ENCODE data around the gene SULT1E1.

The SULT1E1 gene

GRCh38 chr4:69811166-69811565, 48.8 kb downstream of the SULT1E1 start:
- no peaks in the 10 kb centered on the region for H3K27me3 ChIP-seq
- no peaks in the 10 kb centered on the region for H3K36me3 ChIP-seq
- H3K4me3 ChIP-seq (ENCODE audit: low read depth, low read length) = no peak overlapping the region
- TF ChIP-seq CTCF (IDR thresholded peaks at IDR 0.05; ENCODE audit: low read depth, low read length) = no peak
- no peaks in the 10 kb centered on the region for H3K4me1 ChIP-seq
- no peaks in the 10 kb centered on the region for H3K9me3 ChIP-seq
- DNase-seq = no peak

DNA sequence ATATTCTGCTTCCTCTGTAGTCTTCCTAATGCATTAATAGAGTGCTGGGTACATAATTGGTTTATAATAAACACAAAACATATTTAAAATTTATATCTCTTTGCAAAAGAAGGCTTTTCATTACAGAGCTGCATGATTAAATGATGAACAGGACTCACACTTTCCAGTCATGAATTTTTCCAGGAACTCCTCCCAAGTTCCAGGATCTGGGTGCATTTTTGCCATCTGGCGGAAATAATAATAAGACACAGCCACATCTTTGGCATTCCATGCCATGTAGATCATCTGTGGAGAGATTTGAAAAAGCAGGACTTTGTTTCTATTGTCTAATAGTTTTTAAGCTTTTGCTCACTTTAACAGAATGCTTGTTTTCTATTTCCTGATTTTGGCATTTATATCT, 59.3 kb downstream of the SULT1E1 start:
- H3K4me1 ChIP-seq = no peaks in the 10 kb centered on the region
- H3K9me3 ChIP-seq = no peaks in the 10 kb centered on the region
- DNase-seq = no peak
- H3K4me3 ChIP-seq (ENCODE audit: low read depth, low read length) = no peak overlapping the region
- H3K27me3 ChIP-seq = no peaks in the 10 kb centered on the region
- no peak for TF ChIP-seq CTCF (IDR thresholded peaks at IDR 0.05; ENCODE audit: low read depth, low read length)
- H3K36me3 ChIP-seq = no peaks in the 10 kb centered on the region

GRCh38 chr4:69799337-69799736, 60.6 kb downstream of the SULT1E1 start:
- no peaks in the 10 kb centered on the region for H3K4me1 ChIP-seq
- no peaks in the 10 kb centered on the region for H3K27me3 ChIP-seq
- no peak for TF ChIP-seq CTCF (IDR thresholded peaks at IDR 0.05; ENCODE audit: low read depth, low read length)
- H3K36me3 ChIP-seq = no peaks in the 10 kb centered on the region
- no peak for DNase-seq
- no peak overlapping the region for H3K4me3 ChIP-seq (ENCODE audit: low read depth, low read length)
- no peaks in the 10 kb centered on the region for H3K9me3 ChIP-seq

DNA sequence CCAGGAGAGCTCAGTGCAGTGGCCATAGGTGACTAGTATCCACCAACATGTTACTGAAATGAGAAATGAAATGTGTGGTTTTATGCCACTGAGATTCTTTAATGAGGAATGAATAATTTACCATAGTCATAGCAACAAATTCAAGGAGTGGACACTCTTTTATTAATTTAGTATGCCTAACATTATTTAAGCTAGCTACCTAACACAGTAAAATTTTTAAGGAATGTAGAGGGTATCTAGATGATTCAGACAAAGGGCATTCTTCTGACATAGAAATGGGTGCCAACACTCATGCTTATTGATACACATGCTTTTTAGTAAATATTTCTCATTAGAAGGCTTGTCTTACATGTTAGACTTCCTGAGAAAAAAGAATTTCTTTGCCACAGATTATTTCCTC, 66.2 kb downstream of the SULT1E1 start:
- Histone ChIP-seq H3K4me3 (ENCODE audit: low read depth, low read length) (no peak overlapping the region), H3K36me3 (no peaks in the 10 kb centered on the region), H3K9me3 (no peaks in the 10 kb centered on the region), H3K27me3 (no peaks in the 10 kb centered on the region), H3K4me1 (no peaks in the 10 kb centered on the region)
- no peak for TF ChIP-seq CTCF (IDR thresholded peaks at IDR 0.05; ENCODE audit: low read depth, low read length)
- no peak for DNase-seq

Measured in BE2C (cell line).